CD14-positive monocyte (primary cell): ENCODE measurements around the gene ZFYVE28. TPM values are rescaled to one million over a fixed set of nuclear protein-coding genes. Genes with fewer than 3 reads are reported as not detected.
A peak's percentile ranks its signal among the peaks of the same experiment; 100 is the strongest.

Experiments
- DNase-seq, 3 donors: peaks; one replicate each; pipeline ENCODE4 v3.0.0-alpha.2; 2011 to 2022
- H2AFZ ChIP-seq: 2 replicates; pipeline ENCODE4 v1.6.0; 2012; ENCODE audit warnings: mild to moderate bottlenecking, low read depth, low read length, inconsistent platforms; ENCODE audit not compliant: insufficient read depth, poor library complexity, severe bottlenecking
- H3K27ac ChIP-seq, 2 donors: 1 replicate in 1 of 2; 2 replicates in 1 of 2; pipeline ENCODE4 v1.5.1; 2012 to 2013; ENCODE audit warnings: low read length in 2 of 2, control low read depth in 1 of 2, inconsistent platforms in 1 of 2, low read depth in 1 of 2, mild to moderate bottlenecking in 1 of 2
- H3K27me3 ChIP-seq, 2 donors: one replicate each; pipeline versions ENCODE4 v1.6.0 to v1.6.1; 2011 to 2013; ENCODE audit warnings: low read length in 2 of 2; ENCODE audit not compliant: control insufficient read depth in 2 of 2, insufficient read depth in 2 of 2
- H3K36me3 ChIP-seq, 2 donors: replicated peaks in 1 of 2; 1 replicate in 1 of 2; 2 replicates in 1 of 2; pipeline versions ENCODE4 v1.5.1 to v1.6.1; 2012 to 2013; ENCODE audit warnings: low read length in 2 of 2, control low read depth in 1 of 2, inconsistent platforms in 1 of 2, mild to moderate bottlenecking in 1 of 2; ENCODE audit not compliant: insufficient read depth in 2 of 2, control insufficient read depth in 1 of 2
- H3K4me1 ChIP-seq, 2 donors: 1 replicate in 1 of 2; 2 replicates in 1 of 2; pipeline versions ENCODE4 v1.5.1 to v1.6.1; 2012 to 2013; ENCODE audit warnings: low read length in 2 of 2, control low read depth in 1 of 2, inconsistent platforms in 1 of 2, mild to moderate bottlenecking in 1 of 2, moderate library complexity in 1 of 2; ENCODE audit not compliant: insufficient read depth in 2 of 2, control insufficient read depth in 1 of 2
- H3K4me2 ChIP-seq: replicated peaks from 2 replicates; pipeline ENCODE3; 2012; ENCODE audit warnings: low read length, moderate library complexity, mild to moderate bottlenecking; ENCODE audit not compliant: poor library complexity, severe bottlenecking; ENCODE audit errors: extremely low read depth
- H3K4me3 ChIP-seq, 3 experiments: fragments of 200-600 bp in 1 of 3; sonication (generic) in 1 of 3; replicated peaks in 1 of 3; 1 replicate in 2 of 3; 2 replicates in 1 of 3; pipeline ENCODE4 v1.5.1; 2011 to 2013; ENCODE audit warnings: low read length in 3 of 3, mild to moderate bottlenecking in 3 of 3, control low read depth in 2 of 3, low read depth in 2 of 3, inconsistent platforms in 1 of 3, moderate library complexity in 1 of 3
- H3K79me2 ChIP-seq: 2 replicates; pipeline ENCODE4 v1.6.0; 2012; ENCODE audit warnings: mild to moderate bottlenecking, control low read depth, inconsistent platforms, low read length, moderate library complexity; ENCODE audit not compliant: insufficient read depth
- H3K9ac ChIP-seq: 2 replicates; pipeline ENCODE4 v1.6.0; 2017; ENCODE audit warnings: low read length, mild to moderate bottlenecking; ENCODE audit not compliant: insufficient read depth, poor library complexity, severe bottlenecking
- H3K9me3 ChIP-seq, 2 donors: replicated peaks in 1 of 2; 1 replicate in 1 of 2; 2 replicates in 1 of 2; pipeline versions ENCODE4 v1.5.1 to v1.6.1; 2012 to 2013; ENCODE audit warnings: low read length in 2 of 2, control low read depth in 1 of 2; ENCODE audit not compliant: control insufficient read depth in 1 of 2, insufficient read depth in 1 of 2
- H4K20me1 ChIP-seq: 2 replicates; pipeline ENCODE4 v1.6.0; 2012; ENCODE audit warnings: mild to moderate bottlenecking, low read length, control low read depth, moderate library complexity; ENCODE audit not compliant: insufficient read depth
- H3K27ac Mint-ChIP-seq, 7 donors: one replicate each; pipeline ENCODE4 v1.8.0; 2020; ENCODE audit warnings: mild to moderate bottlenecking in 7 of 7, mixed read lengths in 7 of 7, moderate library complexity in 6 of 7, inconsistent platforms in 2 of 7
- H3K27me3 Mint-ChIP-seq, 3 donors: one replicate each; pipeline ENCODE4 v1.8.0; 2021 to 2022; ENCODE audit warnings: low read depth in 3 of 3, mild to moderate bottlenecking in 3 of 3, mixed read lengths in 3 of 3, moderate library complexity in 3 of 3, inconsistent platforms in 1 of 3
- H3K36me3 Mint-ChIP-seq, 2 donors: one replicate each; pipeline ENCODE4 v1.8.0; 2020; ENCODE audit warnings: mixed read lengths in 2 of 2, inconsistent platforms in 1 of 2, mild to moderate bottlenecking in 1 of 2
- H3K4me1 Mint-ChIP-seq: one replicate; pipeline ENCODE4 v1.8.0; 2020; ENCODE audit warnings: mild to moderate bottlenecking, mixed read lengths
- H3K4me3 Mint-ChIP-seq, 2 donors: one replicate each; pipeline ENCODE4 v1.8.0; 2020; ENCODE audit warnings: mild to moderate bottlenecking in 2 of 2, mixed read lengths in 2 of 2, moderate library complexity in 1 of 2
- H3K9me3 Mint-ChIP-seq, 7 donors: one replicate each; pipeline ENCODE4 v1.8.0; 2020 to 2022; ENCODE audit warnings: mixed read lengths in 7 of 7, mild to moderate bottlenecking in 6 of 7, moderate library complexity in 6 of 7, inconsistent platforms in 2 of 7
- CTCF ChIP-seq: fragments of 200-600 bp; IDR thresholded peaks from one replicate; pipeline ENCODE4 v1.8.0; 2022; ENCODE audit warnings: antibody characterized with exemption, mild to moderate bottlenecking
- WGBS: methylation state at CpG from one replicate; pipeline ENCODE4 v1.1.5; 2013; ENCODE audit warnings: missing lambda C conversion rate; ENCODE audit not compliant: insufficient coverage; 5-methylcytosine and 5-hydroxymethylcytosine counted together
- intact Hi-C, 2 donors: fragments of 100-400 bp; cut with micrococcal nuclease; formaldehyde crosslinking; loops; one replicate each; pipeline versions ENCODE4 v1.15.0 to v1.15.1; 2023
- polyA plus RNA-seq, 3 donors: library from polyadenylated mRNA; depleted of rRNA in 1 of 3; unstranded in 2 of 3; stranded (reverse) in 1 of 3; fragments of 300-500 nt in 2 of 3; fragments of >200 nt in 1 of 3; fragmentation: Illumina TruSeq in 2 of 3; gene quantifications; 1 replicate in 2 of 3; 2 replicates in 1 of 3; pipeline ENCODE4 v1.2.3, GENCODE V29; 2012 to 2021

Gene ZFYVE28
- polyA plus RNA-seq, 3 donors: 1.0 to 4.4 (median 1.1) TPM

DNA sequence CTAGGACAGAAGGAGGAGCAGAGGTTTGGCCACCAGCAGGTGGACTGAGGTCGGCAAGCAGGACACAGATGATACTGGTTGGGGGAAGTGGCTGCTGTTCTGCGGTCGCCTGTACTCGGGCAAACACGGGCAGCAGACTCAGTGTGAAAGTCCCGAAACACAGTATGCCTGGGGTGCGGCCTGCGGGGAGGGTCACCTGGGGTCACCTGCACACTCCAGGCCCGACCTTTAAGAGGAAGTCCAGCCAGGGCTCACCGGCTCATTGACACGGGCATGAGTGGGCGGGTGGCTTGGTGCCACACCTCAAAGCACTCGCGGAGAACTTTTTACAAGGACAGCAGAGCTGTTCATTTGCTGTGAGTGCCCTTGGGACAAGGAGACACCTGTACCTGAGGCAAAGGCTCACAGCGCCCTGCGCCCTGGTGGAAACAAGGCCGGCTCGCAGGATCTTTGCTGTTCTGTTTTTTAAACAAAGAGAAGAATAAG lies 85.0 kb downstream of the ZFYVE28 start:
- WGBS: 28% methylated on average over 18 of the region's 18 CpGs
- no peak overlapping the region for H3K27ac ChIP-seq
- intact Hi-C loops: no loop called here
- no peaks in the 10 kb centered on the region for H3K36me3 ChIP-seq
- H3K4me2 ChIP-seq: no peak overlapping the region
- Mint-ChIP-seq H3K9me3 (peaks cover 0 to 9% (median 2%) of the 10 kb centered on the region in 7 donors), H3K27me3 (peaks cover 8 to 11% (median 9%) of the 10 kb centered on the region in 3 donors), H3K36me3 (no peaks in the 10 kb centered on the region), H3K27ac (no peak overlapping the region), H3K4me1 (peaks cover 12% of the 10 kb centered on the region), H3K4me3 (no peak overlapping the region)
- H3K9ac ChIP-seq: no peak overlapping the region
- H3K4me1 ChIP-seq: no peaks in the 10 kb centered on the region
- no peaks in the 10 kb centered on the region for H4K20me1 ChIP-seq
- no peaks in the 10 kb centered on the region for H3K9me3 ChIP-seq
- DNase-seq: peak in 1 of 3 donors; percentile 8
- H2AFZ ChIP-seq: no peak overlapping the region
- H3K27me3 ChIP-seq: no peaks in the 10 kb centered on the region
- TF ChIP-seq CTCF: no peak
- H3K4me3 ChIP-seq: no peak overlapping the region
- no peaks in the 10 kb centered on the region for H3K79me2 ChIP-seq

DNA sequence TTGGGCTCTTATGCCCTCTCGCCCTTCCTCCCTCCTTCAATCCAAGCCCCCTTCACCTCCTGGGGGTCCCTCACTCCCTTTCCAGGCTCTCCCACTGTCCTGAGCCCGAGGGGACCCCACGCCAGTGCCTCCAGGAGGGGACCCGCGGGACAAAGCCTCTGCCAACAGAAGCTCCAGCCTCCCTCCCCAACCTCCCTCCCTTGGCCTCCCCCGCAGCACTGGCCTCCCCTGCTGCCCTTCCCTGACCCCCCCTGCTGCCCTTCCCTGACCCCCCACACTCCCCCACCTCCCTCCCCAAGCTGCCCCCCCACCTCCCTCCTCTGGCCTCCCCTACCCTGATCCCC lies 85.5 kb downstream of the ZFYVE28 start:
- 82% methylated on average over 2 of the region's 6 CpGs for WGBS
- Histone ChIP-seq H3K4me2 (no peak overlapping the region), H3K9me3 (peaks cover 0 to 1% of the 10 kb centered on the region in 2 donors), H3K27me3 (no peaks in the 10 kb centered on the region), H3K27ac (no peak overlapping the region), H2AFZ (no peak overlapping the region), H3K79me2 (no peaks in the 10 kb centered on the region), H3K4me1 (no peaks in the 10 kb centered on the region), H3K36me3 (no peaks in the 10 kb centered on the region), H3K9ac (no peak overlapping the region), H3K4me3 (no peak overlapping the region), H4K20me1 (no peaks in the 10 kb centered on the region)
- DNase-seq: no peak
- Mint-ChIP-seq H3K9me3 (peaks cover 0 to 12% (median 5%) of the 10 kb centered on the region in 7 donors), H3K4me1 (peaks cover 12% of the 10 kb centered on the region), H3K27me3 (peaks cover 8 to 11% (median 9%) of the 10 kb centered on the region in 3 donors), H3K36me3 (no peaks in the 10 kb centered on the region), H3K27ac (no peak overlapping the region), H3K4me3 (no peak overlapping the region)
- intact Hi-C loops: no loop called here
- no peak for TF ChIP-seq CTCF
